ENCODE measurements around the gene RCN2. TPM values are rescaled to one million over a fixed set of nuclear protein-coding genes. Genes with fewer than 3 reads are reported as not detected.

RCN2 gene
- total RNA-seq, 3 donors from 2014 or later, result 40.6 to 47.2 (median 46.2) TPM

GRCh38 chr15:76974456-76975036 lies 43.0 kb downstream of the RCN2 start:
- no peaks in the 10 kb centered on the region for H3K4me1 ChIP-seq
- intact Hi-C loops (cut with DNase I; ENCODE audit: low total_unique reads), result no loop called here

GRCh38 chr15:76976141-76976540 lies 44.6 kb downstream of the RCN2 start:
- DNase-seq (ENCODE audit: low spot score in 2 of 2), result no peak
- no peak for TF ChIP-seq CTCF (IDR thresholded peaks at IDR 0.05)
- TF ChIP-seq POLR2AphosphoS5 (IDR thresholded peaks at IDR 0.05), result no peak
- no peak for TF ChIP-seq POLR2A (IDR thresholded peaks at IDR 0.05)
- Histone ChIP-seq H3K4me3 (no peak overlapping the region), H3K4me1 (no peaks in the 10 kb centered on the region), H3K27me3 (no peaks in the 10 kb centered on the region), H3K27ac (no peak overlapping the region), H3K9me3 (no peaks in the 10 kb centered on the region), H3K36me3 (no peaks in the 10 kb centered on the region)
- intact Hi-C loops (cut with DNase I; ENCODE audit: low total_unique reads), result no loop called here

More at GRCh38 chr15:76974456-76975036, 43.0 kb downstream of the RCN2 start:
- Histone ChIP-seq H3K27me3 (no peaks in the 10 kb centered on the region), H3K4me3 (no peak overlapping the region), H3K36me3 (no peaks in the 10 kb centered on the region), H3K27ac (no peak overlapping the region), H3K9me3 (no peaks in the 10 kb centered on the region)
- no peak for DNase-seq (ENCODE audit: low spot score in 2 of 2)
- TF ChIP-seq CTCF (IDR thresholded peaks at IDR 0.05) (no peak), POLR2A (IDR thresholded peaks at IDR 0.05) (no peak), POLR2AphosphoS5 (IDR thresholded peaks at IDR 0.05) (no peak)

GRCh38 chr15:76976572-76977270 lies 45.2 kb downstream of the RCN2 start:
- intact Hi-C loops (cut with DNase I; ENCODE audit: low total_unique reads), result no loop called here
- H3K4me3 ChIP-seq, result no peak overlapping the region
- no peak for DNase-seq (ENCODE audit: low spot score in 2 of 2)
- no peaks in the 10 kb centered on the region for H3K9me3 ChIP-seq
- H3K4me1 ChIP-seq, result no peaks in the 10 kb centered on the region
- H3K27ac ChIP-seq, result no peak overlapping the region
- H3K27me3 ChIP-seq, result no peaks in the 10 kb centered on the region
- TF ChIP-seq POLR2A (IDR thresholded peaks at IDR 0.05) (no peak), POLR2AphosphoS5 (IDR thresholded peaks at IDR 0.05) (no peak), CTCF (IDR thresholded peaks at IDR 0.05) (no peak)
- H3K36me3 ChIP-seq, result no peaks in the 10 kb centered on the region

GRCh38 chr15:76978522-76979330 lies 47.2 kb downstream of the RCN2 start:
- no peak for DNase-seq (ENCODE audit: low spot score in 2 of 2)
- intact Hi-C loops (cut with DNase I; ENCODE audit: low total_unique reads), result no loop called here
- H3K4me1 ChIP-seq, result no peaks in the 10 kb centered on the region
- H3K27me3 ChIP-seq, result no peaks in the 10 kb centered on the region
- no peaks in the 10 kb centered on the region for H3K9me3 ChIP-seq
- no peak overlapping the region for H3K27ac ChIP-seq
- no peak for TF ChIP-seq POLR2AphosphoS5 (IDR thresholded peaks at IDR 0.05)
- TF ChIP-seq CTCF (IDR thresholded peaks at IDR 0.05), result no peak
- no peak for TF ChIP-seq POLR2A (IDR thresholded peaks at IDR 0.05)
- no peaks in the 10 kb centered on the region for H3K36me3 ChIP-seq
- H3K4me3 ChIP-seq, result no peak overlapping the region

Measured in breast epithelium (tissue), 4 donors.